A172 (cell line): ENCODE measurements around the gene CATSPER3. TPM values are rescaled to one million over a fixed set of nuclear protein-coding genes. Genes with fewer than 3 reads are reported as not detected.

Source experiments
- DNase-seq: peaks from one replicate; pipeline ENCODE4 v3.0.0-alpha.2; 2015; ENCODE audit warnings: low spot score
- total RNA-seq: library from RNA; depleted of rRNA; stranded (reverse); fragments of >200 nt; shearing (Covaris generic); gene quantifications from 2 replicates; pipeline ENCODE4 v1.2.3, GENCODE V29; 2014

The CATSPER3 gene
- total RNA-seq, 1 experiment from 2014 or later = not detected

GRCh38 chr5:135041145-135041587 lies 73.5 kb downstream of the CATSPER3 start:
- no peak for DNase-seq

DNA sequence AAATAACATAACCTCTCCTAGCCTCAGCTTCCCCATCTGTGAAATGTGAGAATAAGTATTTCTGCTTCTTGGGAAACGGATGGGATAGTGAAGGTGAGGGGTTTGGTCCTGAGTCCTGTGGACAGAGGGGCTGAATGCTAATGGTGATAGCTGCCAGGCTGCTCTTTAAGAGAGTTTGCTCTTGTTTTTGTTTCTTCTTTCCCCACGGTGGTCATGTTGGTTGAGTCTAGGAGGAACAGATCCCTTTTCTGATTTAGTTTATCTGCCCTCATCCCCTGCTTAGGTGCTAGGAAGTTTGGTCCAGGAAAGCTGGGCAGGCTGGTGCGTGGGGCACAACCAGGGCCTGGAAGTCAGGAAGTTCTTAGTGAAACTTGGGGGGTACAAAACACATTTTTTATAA lies 74.0 kb downstream of the CATSPER3 start:
- no peak for DNase-seq

DNA sequence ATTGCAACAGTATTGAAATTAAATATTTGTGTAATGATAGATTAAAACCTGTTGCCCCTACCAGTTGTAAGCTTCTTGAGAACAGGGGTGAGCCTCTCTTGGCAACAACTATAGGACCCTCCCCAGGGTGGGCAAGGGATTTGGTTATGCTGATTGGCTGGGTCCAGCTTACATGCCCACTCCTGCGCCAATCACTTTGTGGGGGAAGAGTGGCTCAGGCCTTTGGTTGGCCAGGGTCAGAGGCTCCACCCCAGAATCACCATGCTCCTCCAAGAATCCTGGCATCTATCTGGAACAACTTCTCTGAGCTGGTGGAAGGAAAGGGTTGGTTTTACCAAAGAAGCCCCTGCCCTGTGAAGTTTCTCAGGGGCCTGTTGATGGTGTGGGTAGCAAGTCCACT lies 74.9 kb downstream of the CATSPER3 start:
- no peak for DNase-seq

DNA sequence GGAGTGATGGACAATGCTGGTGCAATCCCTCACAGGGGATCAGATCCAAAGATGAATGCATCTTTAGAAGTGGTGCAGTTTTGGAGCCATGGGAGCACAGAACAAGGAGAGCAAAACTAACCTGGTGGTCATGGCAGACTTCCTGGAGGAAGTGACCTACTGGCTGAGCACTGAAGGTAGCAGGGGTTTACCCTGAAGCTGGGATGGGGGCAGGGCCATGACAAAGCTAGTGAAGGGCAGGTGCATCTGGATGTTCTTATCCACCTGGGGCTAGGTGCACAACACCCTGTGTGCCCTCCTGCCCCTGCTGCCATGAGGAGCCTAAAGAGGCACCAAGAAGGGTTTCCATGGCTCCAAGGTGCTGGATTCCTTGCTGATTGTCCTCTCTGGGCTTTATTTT lies 77.8 kb downstream of the CATSPER3 start:
- DNase-seq = no peak

- no peak for DNase-seq
Measured at GRCh38 chr5:135046661-135047346, 79.1 kb downstream of the CATSPER3 start.

GRCh38 chr5:135047347-135047695 lies 79.6 kb downstream of the CATSPER3 start:
- no peak for DNase-seq

GRCh38 chr5:135048286-135048685 lies 80.6 kb downstream of the CATSPER3 start:
- no peak for DNase-seq

- no peak for DNase-seq
Measured at GRCh38 chr5:135048930-135049329, 81.2 kb downstream of the CATSPER3 start.

DNA sequence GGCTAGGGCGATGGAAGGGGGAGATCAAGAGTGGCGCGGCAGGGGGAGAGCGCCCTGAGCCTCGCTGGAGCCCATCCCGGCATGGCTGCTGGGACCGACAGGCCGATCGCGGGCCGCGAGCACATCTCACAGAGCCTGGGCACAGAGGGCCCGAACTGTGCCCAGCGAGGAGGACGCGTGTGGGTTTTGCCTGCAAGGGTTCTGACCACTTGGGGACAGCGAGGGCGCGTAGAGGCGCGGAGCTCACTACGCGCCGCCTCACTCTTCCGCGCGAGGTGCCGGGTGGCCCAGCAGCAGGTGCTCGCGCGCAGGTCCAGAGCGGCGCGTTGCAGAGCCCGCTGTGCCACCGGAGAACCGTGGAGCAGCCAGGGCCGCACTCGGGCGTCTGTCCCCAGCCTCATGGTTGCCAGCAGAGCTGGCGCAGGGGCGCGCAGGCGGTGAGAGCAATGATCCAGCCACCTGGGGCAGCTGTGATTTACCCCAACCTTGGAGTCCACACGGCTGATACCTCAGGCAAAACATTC lies 82.6 kb downstream of the CATSPER3 start:
- no peak for DNase-seq

DNA sequence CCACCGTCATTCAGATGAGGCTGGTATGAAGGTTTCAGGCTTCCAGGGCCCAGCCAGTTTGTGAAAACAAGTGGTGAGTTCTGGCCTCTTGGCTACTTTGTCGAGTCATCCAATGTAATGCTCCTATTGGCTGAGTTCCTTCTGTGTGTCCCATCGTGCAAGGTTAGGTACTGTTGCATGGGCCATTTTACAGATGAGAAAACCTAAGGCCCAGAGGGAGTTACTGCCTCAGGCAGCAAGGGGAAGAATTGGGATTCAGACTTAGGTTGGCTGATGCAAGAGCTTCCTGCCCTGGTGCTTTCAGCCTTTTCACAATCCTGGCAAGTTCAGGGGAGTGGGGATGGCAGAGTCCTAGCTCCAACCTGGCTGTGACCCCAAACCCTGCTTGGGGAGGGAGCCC lies 83.7 kb downstream of the CATSPER3 start:
- DNase-seq = no peak

GRCh38 chr5:135051872-135052271 lies 84.2 kb downstream of the CATSPER3 start:
- no peak for DNase-seq

DNA sequence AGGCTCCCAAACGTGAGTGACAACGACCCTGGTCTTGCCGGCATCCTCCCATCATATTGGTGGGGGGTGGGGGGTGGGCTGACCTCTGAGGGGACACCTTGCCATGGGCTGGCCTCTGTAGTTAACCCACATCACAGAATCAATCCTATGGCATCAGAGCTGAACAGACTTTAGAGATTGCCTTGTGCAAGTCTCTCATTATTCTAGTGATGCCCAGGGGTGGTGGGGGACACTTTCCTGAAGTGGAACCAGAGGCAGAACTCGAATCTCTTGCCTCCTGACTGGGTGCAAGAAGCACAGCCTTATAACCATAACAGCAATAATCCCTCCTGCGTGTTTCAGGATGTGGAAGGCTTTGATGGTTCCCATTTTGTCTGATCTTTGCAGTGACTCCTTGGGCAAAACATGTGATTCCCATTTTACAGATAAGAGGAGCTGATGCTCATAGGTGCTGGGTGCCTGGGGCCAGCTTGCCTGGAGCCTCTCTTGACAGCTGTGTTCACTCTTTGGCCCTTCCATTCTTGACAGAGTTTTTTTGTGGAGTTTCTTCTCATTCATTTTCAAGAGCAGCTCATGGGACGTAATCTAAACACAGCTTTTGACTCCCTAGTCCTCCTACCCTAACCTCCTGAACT lies 84.9 kb downstream of the CATSPER3 start:
- DNase-seq = no peak

- no peak for DNase-seq
Measured at GRCh38 chr5:135053278-135053677, 85.6 kb downstream of the CATSPER3 start.

GRCh38 chr5:135053989-135054388 lies 86.3 kb downstream of the CATSPER3 start:
- no peak for DNase-seq

GRCh38 chr5:135054546-135054945 lies 86.8 kb downstream of the CATSPER3 start:
- DNase-seq = no peak

- DNase-seq = no peak
Measured at GRCh38 chr5:135055396-135055795, 87.7 kb downstream of the CATSPER3 start.

GRCh38 chr5:135056316-135057030 lies 88.8 kb downstream of the CATSPER3 start:
- DNase-seq = no peak

GRCh38 chr5:135057233-135057632 lies 89.5 kb downstream of the CATSPER3 start:
- no peak for DNase-seq

DNA sequence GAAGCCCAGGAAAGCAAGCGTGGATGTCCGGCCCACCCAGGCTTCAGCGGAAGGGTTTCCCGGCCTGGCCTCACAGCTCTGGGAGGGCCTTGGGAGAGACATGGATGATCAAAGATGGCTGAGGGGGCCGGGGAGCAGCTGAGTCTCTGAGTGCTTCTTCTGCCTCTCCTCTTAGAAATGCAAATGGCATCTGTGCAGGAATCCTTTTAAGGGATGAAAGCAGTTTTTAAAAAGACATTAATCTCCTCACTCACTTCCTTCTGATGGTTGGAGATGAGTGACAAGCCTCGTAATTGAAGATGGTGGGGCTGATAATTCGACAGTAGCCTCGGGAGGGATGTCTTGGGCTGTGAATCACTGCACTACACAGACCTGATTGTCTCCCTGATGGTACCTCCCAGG lies 90.6 kb downstream of the CATSPER3 start:
- DNase-seq = peak; percentile 27

GRCh38 chr5:135059000-135059923 lies 91.6 kb downstream of the CATSPER3 start:
- no peak for DNase-seq

DNA sequence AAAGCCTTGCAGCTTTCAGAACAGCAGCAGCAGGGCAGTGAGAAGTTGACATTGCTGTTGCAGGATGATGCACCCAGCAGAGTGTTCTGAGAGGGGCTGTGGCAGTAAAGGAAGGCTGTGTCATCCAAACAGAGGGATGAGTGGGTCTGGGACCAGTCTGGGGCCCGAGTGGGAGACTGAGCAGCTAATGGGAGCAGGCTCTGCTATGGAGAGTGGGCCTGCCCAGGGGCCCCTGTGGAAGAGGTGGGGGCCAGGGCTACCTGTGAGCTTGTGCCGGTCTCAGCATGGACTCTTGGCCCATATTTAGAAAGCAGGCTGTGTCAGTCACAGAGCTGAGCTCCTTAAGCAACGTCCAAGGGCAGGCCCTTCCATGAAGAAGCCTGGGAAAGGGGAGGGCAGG lies 92.3 kb downstream of the CATSPER3 start:
- DNase-seq = no peak

DNA sequence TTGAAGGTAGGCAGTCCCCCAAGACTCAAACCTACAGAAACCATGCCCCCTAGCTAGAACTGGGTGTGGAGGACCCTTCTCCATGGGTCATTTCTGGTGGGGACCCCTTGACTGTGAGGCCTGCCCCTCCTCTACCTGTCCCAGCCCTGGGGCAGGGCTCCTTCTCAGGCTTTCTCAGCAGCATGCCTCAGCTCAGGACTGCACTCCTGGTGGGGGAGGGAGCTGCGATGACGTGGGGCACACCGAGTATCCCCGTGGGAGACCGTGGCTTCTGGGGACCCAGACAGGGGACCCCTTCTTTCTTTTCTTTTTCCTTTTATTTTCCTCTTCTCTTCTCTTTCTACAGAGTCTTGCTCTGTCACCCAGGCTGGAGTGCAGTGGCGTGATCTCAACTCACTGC lies 93.3 kb downstream of the CATSPER3 start:
- no peak for DNase-seq
